GM12872 (cell line): ENCODE results near the gene MIPOL1.

Experiments
- TF ChIP-seq, protein P1 (sequence below): IDR thresholded peaks from 3 replicates; pipeline ENCODE4 v1.5.1; 2011; ENCODE audit warnings: low read depth, mild to moderate bottlenecking, low read length, moderate library complexity; ENCODE audit not compliant: insufficient read depth

The MIPOL1 gene

DNA sequence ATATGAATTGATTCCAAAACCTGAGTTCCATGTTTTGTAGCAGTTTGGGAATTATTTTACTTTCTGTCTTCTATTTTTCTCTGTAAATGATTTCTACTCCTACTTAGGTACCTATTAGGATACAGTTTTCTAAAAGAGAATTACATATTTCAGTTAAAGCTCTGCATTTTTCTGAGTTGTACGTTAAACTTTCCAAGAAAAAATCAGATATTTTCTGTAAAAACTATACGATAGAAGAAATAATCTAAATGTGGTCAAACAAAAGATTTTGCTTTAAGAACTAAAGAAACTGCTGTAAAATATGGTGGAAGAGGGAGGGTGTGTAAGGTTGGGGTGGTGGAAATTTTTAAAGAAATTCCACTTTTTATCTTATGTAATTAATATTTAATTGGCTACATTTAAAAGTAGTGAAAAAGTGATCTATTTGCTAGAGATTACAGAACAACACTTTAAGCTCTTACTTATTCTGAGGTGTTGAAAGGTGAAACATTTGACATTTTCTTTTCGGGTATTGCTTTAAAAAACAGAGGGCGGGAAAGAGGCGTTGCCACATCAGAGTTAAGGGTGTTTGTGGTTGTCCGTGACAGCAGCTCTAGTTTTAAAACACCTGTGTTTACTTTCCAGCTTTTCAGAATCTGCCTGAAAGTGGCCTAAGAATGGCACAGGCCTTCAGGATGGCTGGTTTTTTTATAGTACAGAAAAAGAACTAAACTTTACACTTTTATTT, 187.3 kb downstream of the MIPOL1 start:
- TF ChIP-seq, protein P1, sequence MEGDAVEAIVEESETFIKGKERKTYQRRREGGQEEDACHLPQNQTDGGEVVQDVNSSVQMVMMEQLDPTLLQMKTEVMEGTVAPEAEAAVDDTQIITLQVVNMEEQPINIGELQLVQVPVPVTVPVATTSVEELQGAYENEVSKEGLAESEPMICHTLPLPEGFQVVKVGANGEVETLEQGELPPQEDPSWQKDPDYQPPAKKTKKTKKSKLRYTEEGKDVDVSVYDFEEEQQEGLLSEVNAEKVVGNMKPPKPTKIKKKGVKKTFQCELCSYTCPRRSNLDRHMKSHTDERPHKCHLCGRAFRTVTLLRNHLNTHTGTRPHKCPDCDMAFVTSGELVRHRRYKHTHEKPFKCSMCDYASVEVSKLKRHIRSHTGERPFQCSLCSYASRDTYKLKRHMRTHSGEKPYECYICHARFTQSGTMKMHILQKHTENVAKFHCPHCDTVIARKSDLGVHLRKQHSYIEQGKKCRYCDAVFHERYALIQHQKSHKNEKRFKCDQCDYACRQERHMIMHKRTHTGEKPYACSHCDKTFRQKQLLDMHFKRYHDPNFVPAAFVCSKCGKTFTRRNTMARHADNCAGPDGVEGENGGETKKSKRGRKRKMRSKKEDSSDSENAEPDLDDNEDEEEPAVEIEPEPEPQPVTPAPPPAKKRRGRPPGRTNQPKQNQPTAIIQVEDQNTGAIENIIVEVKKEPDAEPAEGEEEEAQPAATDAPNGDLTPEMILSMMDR, result no peak

DNA sequence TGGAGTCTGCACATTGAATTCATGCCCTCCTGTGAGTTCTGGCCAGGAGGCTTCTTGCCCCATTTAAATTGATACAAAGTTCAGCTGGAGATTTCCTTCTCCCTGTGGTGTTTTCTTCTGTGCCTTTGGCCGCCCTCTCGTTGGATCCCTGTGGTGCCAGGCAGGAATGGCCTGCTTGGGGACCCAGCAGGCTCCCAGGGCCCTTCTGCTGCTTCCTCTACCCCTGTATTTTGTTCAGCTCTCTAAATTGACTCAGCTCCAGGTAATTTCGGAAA, 200.1 kb downstream of the MIPOL1 start:
- TF ChIP-seq, protein P1, result no peak

DNA sequence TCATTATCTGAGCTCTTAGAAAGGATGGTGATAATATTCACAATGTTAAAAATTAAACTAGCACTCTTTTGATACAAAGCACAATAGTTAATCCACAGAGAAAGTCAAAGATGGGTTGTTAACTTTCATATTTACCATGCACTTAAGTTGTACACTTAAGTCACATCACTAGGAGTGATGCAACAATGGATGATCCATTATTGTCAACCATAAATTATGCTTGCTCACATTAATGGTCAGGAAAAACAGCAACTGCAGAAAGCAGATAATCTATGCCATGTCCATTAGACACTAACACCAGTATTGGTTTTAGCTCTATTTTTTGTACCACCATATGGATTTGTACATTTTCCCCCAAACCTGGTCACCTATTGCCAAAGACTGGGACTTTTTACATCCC, 201.8 kb downstream of the MIPOL1 start:
- TF ChIP-seq, protein P1, result no peak

DNA sequence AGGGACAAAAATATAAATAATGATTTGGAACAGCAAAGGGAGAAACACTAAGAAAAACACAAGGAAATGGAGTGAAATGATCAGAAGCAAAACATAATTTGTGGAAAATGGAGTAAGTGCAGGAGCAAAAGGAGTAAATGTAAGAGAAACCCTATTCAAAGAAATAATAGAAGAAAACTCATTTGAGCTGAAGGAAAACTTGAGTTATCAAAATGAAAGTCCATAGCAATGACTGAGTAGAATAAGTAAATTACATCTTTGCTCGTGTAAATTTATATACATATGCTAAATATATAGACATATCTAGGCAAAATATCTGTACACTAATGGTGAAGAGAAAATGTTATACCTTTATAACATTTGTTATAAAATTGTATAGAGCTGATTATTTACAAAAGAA, 203.4 kb downstream of the MIPOL1 start:
- TF ChIP-seq, protein P1, result no peak

DNA sequence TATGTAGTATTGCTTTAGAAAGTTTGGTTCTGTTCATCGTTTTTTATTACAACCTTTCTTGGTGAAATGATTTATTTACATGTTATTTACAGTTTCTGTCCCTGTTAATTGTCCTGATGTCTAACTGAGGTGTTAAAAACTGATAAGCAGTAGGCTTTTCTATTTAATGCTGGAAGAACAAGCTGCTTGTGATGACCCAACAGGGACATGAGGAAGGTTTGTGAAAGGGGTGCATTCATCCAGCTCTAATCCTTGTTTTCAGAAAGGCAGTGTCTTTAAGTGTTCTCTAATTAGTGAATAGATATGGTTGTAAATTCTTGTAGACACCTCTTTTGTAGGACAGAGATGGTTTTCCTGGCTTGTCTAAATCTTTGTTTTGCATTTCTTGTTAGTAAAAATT, 205.9 kb downstream of the MIPOL1 start:
- TF ChIP-seq, protein P1, result no peak

DNA sequence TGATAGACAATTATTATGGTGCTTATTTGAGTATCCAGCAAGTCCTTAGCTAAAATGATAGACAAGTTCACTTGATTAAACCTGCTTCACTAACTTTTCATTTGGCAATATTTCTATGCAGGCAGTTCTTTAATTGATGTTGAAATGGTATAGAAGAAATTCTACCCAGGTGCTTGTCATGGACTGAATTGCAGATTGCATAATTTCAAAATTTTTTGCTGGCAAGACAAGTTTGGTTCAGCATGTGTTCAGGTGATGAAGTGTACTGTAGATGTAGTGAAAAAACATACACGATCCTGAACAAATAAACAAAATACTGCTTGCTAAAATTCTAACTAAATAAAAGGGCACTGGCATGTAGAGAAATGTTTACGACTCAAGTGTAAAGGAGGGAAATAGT, 208.4 kb downstream of the MIPOL1 start:
- TF ChIP-seq, protein P1, result no peak

DNA sequence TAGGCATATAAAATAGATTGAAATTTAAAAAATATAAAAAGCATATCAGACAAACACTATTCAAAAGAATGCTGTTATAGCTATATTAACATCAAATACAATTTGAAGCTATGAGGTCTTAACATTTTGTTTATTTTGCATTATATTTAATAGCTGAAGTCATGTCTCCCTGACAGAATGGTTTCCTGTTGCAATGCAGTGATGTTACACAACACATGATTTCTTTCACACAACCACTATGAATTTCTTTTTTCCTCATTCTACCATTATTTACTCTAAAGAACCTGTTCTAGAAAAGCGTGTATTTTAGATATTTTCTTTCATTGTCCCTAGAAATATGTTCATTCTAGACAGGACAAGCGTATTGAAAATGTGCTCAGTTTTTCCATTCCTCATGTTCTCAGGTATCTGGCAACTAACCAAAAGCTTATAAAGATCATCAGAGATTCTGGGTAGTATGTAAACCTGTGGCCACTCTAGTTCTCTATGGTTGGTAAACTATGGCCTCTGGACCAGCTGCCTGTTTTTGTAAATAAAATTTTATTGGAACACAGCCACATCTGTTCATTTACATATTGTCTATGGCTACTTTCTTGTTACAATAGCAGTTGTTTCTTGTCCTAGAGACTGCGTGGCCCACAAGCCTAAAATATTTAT, 213.5 kb downstream of the MIPOL1 start:
- TF ChIP-seq, protein P1, result no peak
